A549 (cell line): ENCODE measurements around the gene DYNLRB1.

Experiments
- FOXS1 ChIP-seq: fragments of 250-450 bp; sonication (Bioruptor Pico); IDR thresholded peaks from 2 replicates; pipeline ENCODE4 v1.5.0; 2020; ENCODE audit warnings: mild to moderate bottlenecking, moderate library complexity
- RFX5 ChIP-seq: fragments of 450-650 bp; IDR thresholded peaks from 2 replicates; pipeline ENCODE4 v1.7.1; 2014; ENCODE audit warnings: antibody characterized with exemption, mild to moderate bottlenecking, moderate library complexity

GRCh38 chr20:34578025-34578424 is 61.8 kb downstream of the DYNLRB1 start:
- TF ChIP-seq FOXS1 (no peak), RFX5 (no peak)
